Measurements from ENCODE around the gene GEMIN7. TPM values are rescaled to one million over a fixed set of nuclear protein-coding genes. Genes with fewer than 3 reads are reported as not detected.

GEMIN7 gene
- total and polyA plus RNA-seq, 4 experiments from 2014 or later = 15.9 to 75.3 (median 26.2) TPM

DNA sequence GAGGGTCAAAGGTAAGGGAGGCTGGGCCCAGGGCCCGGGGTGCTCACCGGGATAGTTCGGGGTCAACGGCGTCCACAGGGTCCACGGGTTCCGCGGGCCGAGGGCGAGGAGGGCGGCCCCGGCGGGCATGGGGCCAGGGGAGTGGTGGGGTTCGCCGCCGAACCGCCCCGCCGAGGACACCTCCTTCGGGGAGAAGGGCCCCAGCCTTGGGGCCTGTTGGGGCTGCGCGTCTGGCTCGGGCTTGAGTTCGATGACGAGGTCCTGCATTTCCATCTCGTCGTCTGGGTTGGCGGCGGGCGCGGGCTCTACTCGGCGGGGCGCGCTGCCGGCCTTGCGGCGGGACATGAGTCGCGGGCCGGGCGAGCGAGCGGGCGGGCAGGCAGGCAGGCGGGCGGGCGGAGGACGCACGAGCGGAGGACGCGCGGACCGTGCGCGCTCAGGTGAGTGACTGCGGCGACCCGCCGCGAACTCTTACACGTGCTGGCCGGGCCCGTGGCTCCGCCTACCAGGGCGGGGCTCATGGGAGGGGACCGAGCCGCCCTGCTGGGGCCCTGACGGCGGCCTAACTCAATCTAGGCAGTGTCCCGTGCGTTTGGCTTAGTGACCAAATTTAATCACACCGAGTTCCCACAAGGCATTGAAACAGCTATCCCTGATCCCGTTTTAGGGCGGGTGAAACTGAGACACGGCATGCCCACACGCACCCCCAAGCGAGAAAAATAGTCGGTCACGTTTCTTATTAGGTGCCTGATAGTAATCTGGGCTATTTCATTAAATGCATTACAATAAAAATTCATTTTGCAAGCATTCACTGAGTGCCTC is 2.8 kb upstream of the GEMIN7 start, which contains the start of gene ZNF296:
TSS of gene ZNF296 (minus strand) at position 450 of the 822 bp plus-strand sequence. CDS start at position 345, 105 bp downstream.
- peak within 1 kb of the TSS; percentile 77 to 91 (median 80) for H3K4me3 Mint-ChIP-seq
- CTCF ChIA-PET (ENCODE audit: partially characterized antibody) = interaction anchor here (1.7 kb wide), 1 partner anchor 49 kb away, joined by 5 read pairs; no protein-coding TSS in a partner anchor

DNA sequence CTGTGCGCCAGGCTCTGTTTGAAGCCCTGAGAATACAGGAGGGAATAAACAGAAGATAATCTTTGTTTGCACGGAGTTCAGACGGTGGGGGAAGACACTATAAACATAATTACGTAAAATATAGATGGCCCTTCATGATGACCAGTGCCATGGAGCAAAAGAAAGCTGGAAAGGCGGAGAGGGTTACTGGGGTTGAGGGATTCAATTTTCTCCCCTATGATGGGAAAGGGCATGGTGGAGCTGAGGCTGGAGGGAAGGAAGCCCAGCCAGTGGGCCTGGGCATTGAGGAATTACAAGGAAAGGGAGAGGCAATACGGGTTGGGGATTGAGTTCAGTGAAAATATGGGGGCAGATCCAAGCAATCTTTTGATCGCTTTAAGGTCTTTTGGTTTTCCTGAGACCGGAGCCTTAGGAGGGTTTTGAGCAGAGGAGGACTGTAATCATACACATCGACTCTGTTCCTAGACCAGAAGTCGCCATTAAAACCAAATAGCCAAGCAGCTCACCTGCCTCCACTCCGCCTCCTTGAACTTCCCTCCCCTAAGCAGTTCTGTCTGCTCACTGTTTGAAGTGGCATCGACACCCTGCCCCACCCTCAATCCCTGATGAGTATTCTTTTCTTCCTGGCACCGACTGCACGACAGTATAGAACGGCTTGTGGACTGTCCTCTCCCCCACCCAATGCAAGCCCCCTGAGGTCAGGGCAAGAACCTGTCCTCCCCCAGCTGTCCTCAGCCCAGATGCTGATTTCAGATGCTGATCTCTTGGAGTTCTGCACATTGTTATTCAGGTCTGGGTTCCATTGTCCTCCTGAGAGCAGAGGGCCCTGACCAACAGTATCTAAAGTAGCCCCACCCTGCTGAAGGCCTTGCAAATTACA is 2.0 kb upstream of the GEMIN7 start:
- Mint-ChIP-seq H3K27me3 (no peaks in the 10 kb centered on the region), H3K4me3 (peak overlapping the region; percentile 76 to 91 (median 78)), H3K36me3 (peaks cover 5 to 20% of the 10 kb centered on the region in 2 donors), H3K4me1 (peaks cover 23 to 57% (median 42%) of the 10 kb centered on the region in 4 donors), H3K9me3 (no peaks in the 10 kb centered on the region), H3K27ac (peak overlapping the region; percentile 80 to 91 (median 83))
- DNase-seq = peak in 1 of 5 donors; percentile 34
- peak overlapping the region; percentile 56 for H3K27ac ChIP-seq (ENCODE audit: low read depth, low read length)
- ChIA-PET CTCF (ENCODE audit: partially characterized antibody) (interaction anchor here (1.7 kb wide), 1 partner anchor 48 kb away, joined by 5 read pairs; no protein-coding TSS in a partner anchor), POLR2A (ENCODE audit: partially characterized antibody) (interaction anchor here (0.6 to 8.4 kb wide), 4 partner anchors 15 to 101 kb away, joined by 3 to 106 read pairs (median 4); partner anchors contain the start of genes BLOC1S3, PPP1R37 and TRAPPC6A)
- H3K4me3 ChIP-seq (ENCODE audit: low read length in 2 of 2) = peak overlapping the region in 1 of 2 donors; percentile 24
- no peaks in the 10 kb centered on the region for H3K9me3 ChIP-seq (ENCODE audit: control insufficient read depth in 1 of 2, low read length in 2 of 2)
- intact Hi-C loops (cut with micrococcal nuclease) = loop anchor here (1.0 to 10.0 kb wide), 3 partner anchors 18 to 122 kb away; partner anchors contain the start of genes CLPTM1 and RELB
- H3K36me3 ChIP-seq (ENCODE audit: insufficient read depth, low read length) = peaks cover 7% of the 10 kb centered on the region
- H3K4me1 ChIP-seq (ENCODE audit: insufficient read depth, low read length) = peaks cover 51% of the 10 kb centered on the region
- H3K27me3 ChIP-seq (ENCODE audit: insufficient read depth, low read length) = no peaks in the 10 kb centered on the region

More for the DNA sequence above, 2.8 kb upstream of the GEMIN7 start, which contains the start of gene ZNF296:
- Mint-ChIP-seq H3K27me3 (no peaks in the 10 kb centered on the region), H3K9me3 (no peaks in the 10 kb centered on the region), H3K36me3 (peaks cover 0 to 13% of the 10 kb centered on the region in 2 donors), H3K27ac (peak within 1 kb of the TSS; percentile 82 to 91 (median 85)), H3K4me1 (peaks cover 19 to 49% (median 36%) of the 10 kb centered on the region in 4 donors)
- peak within 1 kb of the TSS; percentile 56 for H3K27ac ChIP-seq (ENCODE audit: low read depth, low read length)
- H3K9me3 ChIP-seq (ENCODE audit: control insufficient read depth in 1 of 2, low read length in 2 of 2) = no peaks in the 10 kb centered on the region
- POLR2A ChIA-PET (ENCODE audit: partially characterized antibody) = interaction anchor here (0.6 to 8.4 kb wide), 3 partner anchors 15 to 102 kb away, joined by 3 to 106 read pairs (median 6); partner anchors contain the start of genes BLOC1S3, PPP1R37 and TRAPPC6A
- H3K27me3 ChIP-seq (ENCODE audit: insufficient read depth, low read length) = no peaks in the 10 kb centered on the region
- H3K36me3 ChIP-seq (ENCODE audit: insufficient read depth, low read length) = no peaks in the 10 kb centered on the region
- H3K4me1 ChIP-seq (ENCODE audit: insufficient read depth, low read length) = peaks cover 51% of the 10 kb centered on the region
- peak; percentile 69 to 79 (median 74) for DNase-seq
- intact Hi-C loops (cut with micrococcal nuclease) = loop anchor here (1.0 to 10.0 kb wide), 3 partner anchors 17 to 121 kb away; partner anchors contain the start of genes CLPTM1 and RELB
- H3K4me3 ChIP-seq (ENCODE audit: low read length in 2 of 2) = peak within 1 kb of the TSS; percentile 24 to 60

DNA sequence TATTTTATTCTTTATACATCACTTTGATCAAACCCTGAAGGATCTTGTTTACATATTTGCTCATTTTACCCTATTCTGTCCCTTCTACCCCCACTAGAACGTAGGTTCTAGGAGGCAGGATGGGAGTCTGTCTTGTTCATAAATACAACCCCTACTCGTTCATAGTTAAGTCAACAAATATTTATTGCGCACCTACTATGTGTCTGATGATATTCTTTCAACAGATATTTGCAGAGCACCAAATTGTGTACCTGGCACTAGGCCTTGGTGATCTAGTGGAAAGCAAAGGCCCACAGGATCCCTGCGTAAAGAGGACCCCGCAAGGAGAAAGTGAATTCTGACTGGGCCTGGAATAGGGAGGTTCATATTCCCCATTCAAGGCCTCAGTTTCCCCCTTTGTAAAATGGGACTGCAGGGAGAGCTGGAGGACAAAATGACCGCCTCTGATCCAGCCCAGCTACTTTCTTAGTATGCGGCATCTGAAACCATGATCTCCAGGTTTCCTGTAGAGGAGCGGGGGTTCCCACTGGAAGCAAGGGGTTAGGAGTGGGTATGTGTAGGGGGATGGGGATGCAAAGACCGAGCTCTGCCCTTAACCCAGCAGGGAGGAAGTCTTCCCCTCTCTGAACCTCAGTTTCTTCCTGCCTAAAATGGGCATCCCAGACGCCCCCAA is 534 bp upstream of the GEMIN7 start:
- Histone ChIP-seq H3K4me3 (ENCODE audit: low read length in 2 of 2) (peak overlapping the region; percentile 82 to 95), H3K36me3 (ENCODE audit: insufficient read depth, low read length) (peaks cover 12% of the 10 kb centered on the region), H3K27me3 (ENCODE audit: insufficient read depth, low read length) (no peaks in the 10 kb centered on the region), H3K27ac (ENCODE audit: low read depth, low read length) (peak overlapping the region; percentile 80), H3K9me3 (ENCODE audit: control insufficient read depth in 1 of 2, low read length in 2 of 2) (no peaks in the 10 kb centered on the region), H3K4me1 (ENCODE audit: insufficient read depth, low read length) (peaks cover 51% of the 10 kb centered on the region)
- Mint-ChIP-seq H3K9me3 (no peaks in the 10 kb centered on the region), H3K4me1 (peaks cover 25 to 60% (median 44%) of the 10 kb centered on the region in 4 donors), H3K36me3 (peaks cover 9 to 22% of the 10 kb centered on the region in 2 donors), H3K4me3 (peak overlapping the region; percentile 79 to 98 (median 93)), H3K27ac (peak overlapping the region; percentile 52 to 84 (median 65)), H3K27me3 (no peaks in the 10 kb centered on the region)
- POLR2A ChIA-PET (ENCODE audit: partially characterized antibody) = interaction anchor here (1.0 to 8.4 kb wide), 8 partner anchors 9 to 100 kb away, joined by 3 to 106 read pairs (median 6); partner anchors contain the start of genes BLOC1S3, CLASRP, PPP1R37 and RELB
- intact Hi-C loops (cut with micrococcal nuclease) = loop anchor here (1.0 to 10.0 kb wide), 5 partner anchors 14 to 124 kb away; partner anchors contain the start of genes BLOC1S3, CLASRP, CLPTM1 and RELB
- CTCF ChIA-PET (ENCODE audit: partially characterized antibody) = interaction anchor here (0.7 to 1.4 kb wide), 5 partner anchors 11 to 39 kb away, joined by 3 to 5 read pairs (median 3); partner anchors contain the start of gene PPP1R37
- peak in 1 of 5 donors; percentile 19 for DNase-seq

DNA sequence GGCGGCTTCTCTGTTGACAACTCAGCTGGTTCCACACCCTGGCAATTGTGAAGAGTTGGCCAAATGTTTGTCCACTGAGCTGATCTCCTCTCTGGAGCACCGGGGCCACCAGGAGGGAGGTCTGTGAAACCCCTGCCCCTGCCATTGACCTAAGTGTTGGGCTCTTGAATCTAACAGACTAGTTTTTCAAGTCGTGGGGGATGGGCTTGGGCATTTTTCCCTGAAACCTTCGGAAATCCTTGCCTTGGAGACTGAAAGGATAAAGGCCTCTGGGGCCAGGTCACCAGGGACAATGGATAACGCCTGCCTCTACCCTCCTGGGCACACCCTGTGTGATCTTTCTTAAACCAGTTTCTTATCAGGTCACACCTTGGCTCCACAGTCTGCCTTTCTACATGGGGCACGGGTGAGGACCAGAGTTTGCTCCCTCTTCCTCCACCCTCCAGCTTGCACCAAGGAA is 881 bp downstream of the GEMIN7 start:
- Histone ChIP-seq H3K9me3 (ENCODE audit: control insufficient read depth in 1 of 2, low read length in 2 of 2) (no peaks in the 10 kb centered on the region), H3K27ac (ENCODE audit: low read depth, low read length) (peak overlapping the region; percentile 80), H3K36me3 (ENCODE audit: insufficient read depth, low read length) (peaks cover 12% of the 10 kb centered on the region), H3K27me3 (ENCODE audit: insufficient read depth, low read length) (no peaks in the 10 kb centered on the region), H3K4me1 (ENCODE audit: insufficient read depth, low read length) (peaks cover 47% of the 10 kb centered on the region), H3K4me3 (ENCODE audit: low read length in 2 of 2) (peak overlapping the region; percentile 82 to 95)
- Mint-ChIP-seq H3K9me3 (no peaks in the 10 kb centered on the region), H3K36me3 (peaks cover 9 to 20% of the 10 kb centered on the region in 2 donors), H3K27ac (peak overlapping the region; percentile 57 to 91 (median 88)), H3K27me3 (no peaks in the 10 kb centered on the region), H3K4me3 (peak overlapping the region; percentile 89 to 98 (median 93)), H3K4me1 (peaks cover 24 to 54% (median 41%) of the 10 kb centered on the region in 4 donors)
- intact Hi-C loops (cut with micrococcal nuclease) = loop anchor here (1.0 to 10.0 kb wide), 5 partner anchors 12 to 125 kb away; partner anchors contain the start of genes BLOC1S3, CLASRP, CLPTM1 and RELB
- DNase-seq = no peak
- CTCF ChIA-PET (ENCODE audit: partially characterized antibody) = interaction anchor here (0.7 to 1.4 kb wide), 6 partner anchors 9 to 120 kb away, joined by 3 read pairs; no protein-coding TSS in a partner anchor
- POLR2A ChIA-PET (ENCODE audit: partially characterized antibody) = interaction anchor here (1.5 to 8.4 kb wide), 5 partner anchors 12 to 98 kb away, joined by 4 to 106 read pairs (median 12); partner anchors contain the start of genes BLOC1S3, CLASRP, PPP1R37 and TRAPPC6A

DNA sequence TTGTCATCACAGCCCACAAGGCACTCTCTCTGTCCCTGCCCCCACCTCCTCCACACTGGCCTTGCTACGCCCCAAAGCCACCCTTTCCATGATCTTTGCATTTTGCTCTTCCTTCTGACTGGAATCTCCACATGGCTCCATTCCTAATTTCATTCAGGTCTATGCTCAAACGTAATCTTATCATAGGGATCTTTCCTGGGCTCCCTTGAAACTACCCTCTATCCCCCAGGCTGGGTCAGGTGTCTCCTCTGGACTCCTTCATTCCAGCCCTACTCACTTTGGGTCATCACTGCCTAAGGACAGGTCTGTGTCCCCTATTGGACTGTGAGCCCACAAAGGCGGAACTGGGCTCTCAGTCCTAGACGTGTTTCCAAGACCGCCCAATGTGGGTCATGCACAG is 3.1 kb downstream of the GEMIN7 start:
- no peaks in the 10 kb centered on the region for H3K9me3 Mint-ChIP-seq
- peak overlapping the region in 4 of 7 donors; percentile 11 to 80 (median 58) for H3K27ac Mint-ChIP-seq
- ChIA-PET POLR2A (ENCODE audit: partially characterized antibody) (no interaction called here), CTCF (ENCODE audit: partially characterized antibody) (no interaction called here)
- H3K27me3 Mint-ChIP-seq = no peaks in the 10 kb centered on the region
- H3K36me3 ChIP-seq (ENCODE audit: insufficient read depth, low read length) = peaks cover 12% of the 10 kb centered on the region
- no peak overlapping the region for H3K27ac ChIP-seq (ENCODE audit: low read depth, low read length)
- peak overlapping the region in 5 of 8 donors; percentile 25 to 70 (median 38) for H3K4me3 Mint-ChIP-seq
- H3K27me3 ChIP-seq (ENCODE audit: insufficient read depth, low read length) = no peaks in the 10 kb centered on the region
- peaks cover 12 to 30% of the 10 kb centered on the region in 2 donors for H3K36me3 Mint-ChIP-seq
- no peak overlapping the region for H3K4me3 ChIP-seq (ENCODE audit: low read length in 2 of 2)
- intact Hi-C loops (cut with micrococcal nuclease) = no loop called here
- DNase-seq = no peak
- peaks cover 31% of the 10 kb centered on the region for H3K4me1 ChIP-seq (ENCODE audit: insufficient read depth, low read length)
- peaks cover 19 to 56% (median 36%) of the 10 kb centered on the region in 4 donors for H3K4me1 Mint-ChIP-seq
- no peaks in the 10 kb centered on the region for H3K9me3 ChIP-seq (ENCODE audit: control insufficient read depth in 1 of 2, low read length in 2 of 2)

DNA sequence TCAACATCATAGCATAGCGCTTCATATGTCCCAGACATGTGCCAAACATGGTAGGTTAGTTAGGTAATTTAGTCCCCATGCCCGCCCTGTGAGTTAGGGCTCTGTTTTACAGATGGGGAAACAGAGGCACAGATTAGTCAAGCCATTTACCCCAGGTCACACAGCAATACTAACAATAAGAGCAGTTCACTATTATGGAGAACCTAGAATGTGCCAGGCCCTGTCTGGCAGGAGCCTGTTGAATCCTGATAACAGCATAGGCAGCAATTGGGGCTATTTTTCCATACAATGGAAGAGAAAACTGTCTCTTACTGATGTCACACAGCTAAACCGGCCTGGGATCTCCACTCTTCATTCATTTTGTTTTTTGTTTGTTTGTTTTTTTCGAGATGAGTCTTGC is 7.4 kb downstream of the GEMIN7 start:
- Mint-ChIP-seq H3K9me3 (peaks cover 0 to 2% (median 0%) of the 10 kb centered on the region in 8 donors), H3K4me1 (peaks cover 16 to 40% (median 27%) of the 10 kb centered on the region in 4 donors), H3K27me3 (no peaks in the 10 kb centered on the region), H3K27ac (peak overlapping the region in 6 of 7 donors; percentile 12 to 81 (median 76)), H3K36me3 (peaks cover 17 to 30% of the 10 kb centered on the region in 2 donors), H3K4me3 (no peak overlapping the region)
- H3K4me3 ChIP-seq (ENCODE audit: low read length in 2 of 2) = no peak overlapping the region
- no peaks in the 10 kb centered on the region for H3K9me3 ChIP-seq (ENCODE audit: control insufficient read depth in 1 of 2, low read length in 2 of 2)
- ChIA-PET CTCF (ENCODE audit: partially characterized antibody) (no interaction called here), POLR2A (ENCODE audit: partially characterized antibody) (no interaction called here)
- H3K27me3 ChIP-seq (ENCODE audit: insufficient read depth, low read length) = no peaks in the 10 kb centered on the region
- peaks cover 29% of the 10 kb centered on the region for H3K4me1 ChIP-seq (ENCODE audit: insufficient read depth, low read length)
- H3K27ac ChIP-seq (ENCODE audit: low read depth, low read length) = no peak overlapping the region
- peaks cover 18% of the 10 kb centered on the region for H3K36me3 ChIP-seq (ENCODE audit: insufficient read depth, low read length)
- intact Hi-C loops (cut with micrococcal nuclease) = no loop called here
- no peak for DNase-seq
